Neural cell (in vitro differentiated cells): ENCODE data around the gene ERBB2. TPM values are rescaled to one million over a fixed set of nuclear protein-coding genes. Genes with fewer than 3 reads are reported as not detected.

Source experiments
- H2AFZ ChIP-seq: fragments of 200-600, 300-800 bp; sonication (generic), shearing (Covaris generic); 2 replicates; pipeline ENCODE4 v1.6.0; 2014; ENCODE audit warnings: low read depth, mild to moderate bottlenecking, antibody characterized with exemption, low read length, moderate library complexity
- H3F3A ChIP-seq: fragments of 200-600 bp; shearing (Covaris generic); 2 replicates; pipeline ENCODE4 v1.6.1; 2016; ENCODE audit warnings: mild to moderate bottlenecking, moderate library complexity, mixed read lengths, antibody characterized with exemption, low read length; ENCODE audit not compliant: insufficient read depth, poor library complexity, severe bottlenecking
- H3K27ac ChIP-seq: fragments of 200-600, 300-800 bp; sonication (generic), shearing (Covaris generic); 2 replicates; pipeline ENCODE4 v1.5.1; 2014; ENCODE audit warnings: mild to moderate bottlenecking, low read length, moderate library complexity
- H3K27me3 ChIP-seq: fragments of 300-800, 200-600 bp; sonication (generic), shearing (Covaris generic); 2 replicates; pipeline ENCODE4 v1.6.0; 2014; ENCODE audit warnings: mild to moderate bottlenecking, low read depth, low read length, moderate library complexity; ENCODE audit not compliant: insufficient read depth
- H3K36me3 ChIP-seq: fragments of 300-800, 200-600 bp; sonication (generic), shearing (Covaris generic); 2 replicates; pipeline ENCODE4 v1.5.1; 2014; ENCODE audit warnings: mild to moderate bottlenecking, antibody characterized with exemption, low read length, moderate library complexity; ENCODE audit not compliant: insufficient read depth
- H3K4me2 ChIP-seq: fragments of 300-800, 200-600 bp; sonication (generic), shearing (Covaris generic); 2 replicates; pipeline ENCODE4 v1.6.0; 2014; ENCODE audit warnings: mild to moderate bottlenecking, low read length
- H3K4me3 ChIP-seq: fragments of 300-800, 200-600 bp; sonication (generic), shearing (Covaris generic); 2 replicates; pipeline ENCODE4 v1.5.1; 2014; ENCODE audit warnings: mild to moderate bottlenecking, low read length, moderate library complexity
- H3K79me2 ChIP-seq: fragments of 200-600 bp; shearing (Covaris generic); replicated peaks from 2 replicates; pipeline ENCODE4 v1.6.0; 2014; ENCODE audit warnings: mild to moderate bottlenecking, low read length, moderate library complexity; ENCODE audit not compliant: insufficient read depth
- H3K9ac ChIP-seq: fragments of 300-800, 200-600 bp; sonication (generic), shearing (Covaris generic); 2 replicates; pipeline ENCODE4 v1.6.1; 2016; ENCODE audit warnings: mild to moderate bottlenecking, low read length, mixed read lengths
- H3K9me2 ChIP-seq: fragments of 200-600 bp; shearing (Covaris generic); 2 replicates; pipeline ENCODE4 v1.6.1; 2016; ENCODE audit warnings: mild to moderate bottlenecking, low read length, mixed read lengths; ENCODE audit not compliant: insufficient read depth
- H3K9me3 ChIP-seq: fragments of 200-600, 300-800 bp; sonication (generic), shearing (Covaris generic); 2 replicates; pipeline ENCODE4 v1.6.1; 2016; ENCODE audit warnings: mild to moderate bottlenecking, mixed run types, low read length, moderate library complexity, mixed read lengths
- H4K20me1 ChIP-seq: fragments of 200-600 bp; shearing (Covaris generic); 2 replicates; pipeline ENCODE4 v1.6.1; 2016; ENCODE audit warnings: mild to moderate bottlenecking, mixed run types; ENCODE audit not compliant: insufficient read depth
- EP300 ChIP-seq: fragments of 450-650 bp; conservative IDR thresholded peaks from 2 replicates; pipeline ENCODE4 v1.6.1; 2014; ENCODE audit warnings: antibody characterized with exemption, mild to moderate bottlenecking, moderate library complexity; ENCODE audit not compliant: poor library complexity, severe bottlenecking
- EZH2 ChIP-seq: fragments of 200-600, 300-800 bp; shearing (Covaris generic), sonication (generic); IDR thresholded peaks from 2 replicates; pipeline ENCODE4 v1.6.1; 2014; ENCODE audit warnings: antibody characterized with exemption, low read length, borderline replicate concordance, mild to moderate bottlenecking; ENCODE audit not compliant: insufficient read depth, poor library complexity, severe bottlenecking
- MXI1 ChIP-seq: fragments of 450-650 bp; conservative IDR thresholded peaks from 2 replicates; pipeline ENCODE4 v1.6.1; 2014; ENCODE audit warnings: antibody characterized with exemption, mild to moderate bottlenecking; ENCODE audit not compliant: poor library complexity, severe bottlenecking
- RAD21 ChIP-seq: fragments of 450-650 bp; conservative IDR thresholded peaks from 2 replicates; pipeline ENCODE4 v1.6.1; 2014; ENCODE audit warnings: antibody characterized with exemption, mild to moderate bottlenecking, moderate library complexity
- SMC3 ChIP-seq: fragments of 450-650 bp; conservative IDR thresholded peaks from 2 replicates; pipeline ENCODE4 v1.6.1; 2014; ENCODE audit warnings: antibody characterized with exemption, mild to moderate bottlenecking, moderate library complexity; ENCODE audit not compliant: poor library complexity
- TAF1 ChIP-seq: IDR thresholded peaks from 2 replicates; pipeline ENCODE4 v1.6.1; 2012; ENCODE audit warnings: low read depth
- polyA plus RNA-seq: library from polyadenylated mRNA; depleted of rRNA; stranded (reverse); fragments of >200 nt; gene quantifications from 2 replicates; pipeline ENCODE4 v1.2.3, GENCODE V29; 2014
- TF ChIP-seq, protein P1 (sequence below): fragments of 450-650 bp; IDR thresholded peaks from 2 replicates; pipeline ENCODE4 v1.5.1; 2014; ENCODE audit warnings: antibody characterized with exemption, mild to moderate bottlenecking, moderate library complexity; ENCODE audit not compliant: poor library complexity, severe bottlenecking
- TF ChIP-seq, protein P2 (sequence below): IDR thresholded peaks from 2 replicates; pipeline ENCODE4 v1.6.1; 2012; ENCODE audit warnings: borderline replicate concordance

ERBB2 gene
- polyA plus RNA-seq, 1 donor from 2014 or later = 16.0 TPM

- Histone ChIP-seq H4K20me1 (no peaks in the 10 kb centered on the region), H3K36me3 (no peaks in the 10 kb centered on the region), H3K79me2 (no peaks in the 10 kb centered on the region), H3K4me3 (no peak within 1 kb of the TSS), H2AFZ (no peak within 1 kb of the TSS), H3K9me3 (no peaks in the 10 kb centered on the region), H3F3A (no peaks in the 10 kb centered on the region), H3K27me3 (peaks cover 19% of the 10 kb centered on the region), H3K4me2 (no peak within 1 kb of the TSS), H3K9me2 (no peaks in the 10 kb centered on the region), H3K9ac (no peak within 1 kb of the TSS), H3K27ac (no peak within 1 kb of the TSS)
- TF ChIP-seq RAD21 = no peak
- TF ChIP-seq MXI1 = no peak
- TF ChIP-seq, protein P1, sequence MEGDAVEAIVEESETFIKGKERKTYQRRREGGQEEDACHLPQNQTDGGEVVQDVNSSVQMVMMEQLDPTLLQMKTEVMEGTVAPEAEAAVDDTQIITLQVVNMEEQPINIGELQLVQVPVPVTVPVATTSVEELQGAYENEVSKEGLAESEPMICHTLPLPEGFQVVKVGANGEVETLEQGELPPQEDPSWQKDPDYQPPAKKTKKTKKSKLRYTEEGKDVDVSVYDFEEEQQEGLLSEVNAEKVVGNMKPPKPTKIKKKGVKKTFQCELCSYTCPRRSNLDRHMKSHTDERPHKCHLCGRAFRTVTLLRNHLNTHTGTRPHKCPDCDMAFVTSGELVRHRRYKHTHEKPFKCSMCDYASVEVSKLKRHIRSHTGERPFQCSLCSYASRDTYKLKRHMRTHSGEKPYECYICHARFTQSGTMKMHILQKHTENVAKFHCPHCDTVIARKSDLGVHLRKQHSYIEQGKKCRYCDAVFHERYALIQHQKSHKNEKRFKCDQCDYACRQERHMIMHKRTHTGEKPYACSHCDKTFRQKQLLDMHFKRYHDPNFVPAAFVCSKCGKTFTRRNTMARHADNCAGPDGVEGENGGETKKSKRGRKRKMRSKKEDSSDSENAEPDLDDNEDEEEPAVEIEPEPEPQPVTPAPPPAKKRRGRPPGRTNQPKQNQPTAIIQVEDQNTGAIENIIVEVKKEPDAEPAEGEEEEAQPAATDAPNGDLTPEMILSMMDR = no peak
- TF ChIP-seq EP300 = no peak
- no peak for TF ChIP-seq EZH2
- TF ChIP-seq, protein P2, sequence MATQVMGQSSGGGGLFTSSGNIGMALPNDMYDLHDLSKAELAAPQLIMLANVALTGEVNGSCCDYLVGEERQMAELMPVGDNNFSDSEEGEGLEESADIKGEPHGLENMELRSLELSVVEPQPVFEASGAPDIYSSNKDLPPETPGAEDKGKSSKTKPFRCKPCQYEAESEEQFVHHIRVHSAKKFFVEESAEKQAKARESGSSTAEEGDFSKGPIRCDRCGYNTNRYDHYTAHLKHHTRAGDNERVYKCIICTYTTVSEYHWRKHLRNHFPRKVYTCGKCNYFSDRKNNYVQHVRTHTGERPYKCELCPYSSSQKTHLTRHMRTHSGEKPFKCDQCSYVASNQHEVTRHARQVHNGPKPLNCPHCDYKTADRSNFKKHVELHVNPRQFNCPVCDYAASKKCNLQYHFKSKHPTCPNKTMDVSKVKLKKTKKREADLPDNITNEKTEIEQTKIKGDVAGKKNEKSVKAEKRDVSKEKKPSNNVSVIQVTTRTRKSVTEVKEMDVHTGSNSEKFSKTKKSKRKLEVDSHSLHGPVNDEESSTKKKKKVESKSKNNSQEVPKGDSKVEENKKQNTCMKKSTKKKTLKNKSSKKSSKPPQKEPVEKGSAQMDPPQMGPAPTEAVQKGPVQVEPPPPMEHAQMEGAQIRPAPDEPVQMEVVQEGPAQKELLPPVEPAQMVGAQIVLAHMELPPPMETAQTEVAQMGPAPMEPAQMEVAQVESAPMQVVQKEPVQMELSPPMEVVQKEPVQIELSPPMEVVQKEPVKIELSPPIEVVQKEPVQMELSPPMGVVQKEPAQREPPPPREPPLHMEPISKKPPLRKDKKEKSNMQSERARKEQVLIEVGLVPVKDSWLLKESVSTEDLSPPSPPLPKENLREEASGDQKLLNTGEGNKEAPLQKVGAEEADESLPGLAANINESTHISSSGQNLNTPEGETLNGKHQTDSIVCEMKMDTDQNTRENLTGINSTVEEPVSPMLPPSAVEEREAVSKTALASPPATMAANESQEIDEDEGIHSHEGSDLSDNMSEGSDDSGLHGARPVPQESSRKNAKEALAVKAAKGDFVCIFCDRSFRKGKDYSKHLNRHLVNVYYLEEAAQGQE = no peak
- TF ChIP-seq SMC3 = no peak
Measured at GRCh38 chr17:39664581-39665561, 35.0 kb upstream of the ERBB2 start, which contains the start of gene TCAP. Gene TCAP, plus strand, starts transcription at chr17:39665349. Its CDS starts 11 bp downstream, at chr17:39665360.

DNA sequence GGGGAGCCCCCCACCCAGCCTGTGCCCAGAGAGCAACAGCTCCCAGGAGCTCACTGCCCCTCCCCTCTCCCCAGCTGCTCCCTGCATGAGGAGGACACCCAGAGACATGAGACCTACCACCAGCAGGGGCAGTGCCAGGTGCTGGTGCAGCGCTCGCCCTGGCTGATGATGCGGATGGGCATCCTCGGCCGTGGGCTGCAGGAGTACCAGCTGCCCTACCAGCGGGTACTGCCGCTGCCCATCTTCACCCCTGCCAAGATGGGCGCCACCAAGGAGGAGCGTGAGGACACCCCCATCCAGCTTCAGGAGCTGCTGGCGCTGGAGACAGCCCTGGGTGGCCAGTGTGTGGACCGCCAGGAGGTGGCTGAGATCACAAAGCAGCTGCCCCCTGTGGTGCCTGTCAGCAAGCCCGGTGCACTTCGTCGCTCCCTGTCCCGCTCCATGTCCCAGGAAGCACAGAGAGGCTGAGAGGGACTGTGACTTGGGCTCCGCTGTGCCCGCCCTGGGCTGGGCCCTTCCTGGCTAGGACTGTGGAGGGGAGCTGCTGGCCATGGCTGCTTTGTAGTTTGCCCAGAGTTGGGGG lies 34.1 kb upstream of the ERBB2 start:
- Histone ChIP-seq H3K9ac (no peak overlapping the region), H3K4me3 (no peak overlapping the region)

More for the DNA sequence above, 34.1 kb upstream of the ERBB2 start:
- no peaks in the 10 kb centered on the region for H3F3A ChIP-seq
- peaks cover 19% of the 10 kb centered on the region for H3K27me3 ChIP-seq
- no peak overlapping the region for H2AFZ ChIP-seq
- no peak overlapping the region for H3K4me2 ChIP-seq
- no peak for TF ChIP-seq TAF1
- no peak overlapping the region for H3K27ac ChIP-seq
- H3K9me3 ChIP-seq = no peaks in the 10 kb centered on the region
- no peaks in the 10 kb centered on the region for H3K9me2 ChIP-seq
- H4K20me1 ChIP-seq = no peaks in the 10 kb centered on the region
- H3K79me2 ChIP-seq = no peaks in the 10 kb centered on the region
- no peaks in the 10 kb centered on the region for H3K36me3 ChIP-seq
